H9 (cell line): ENCODE results near the gene TEC. TPM values are rescaled to one million over a fixed set of nuclear protein-coding genes. Genes with fewer than 3 reads are reported as not detected.

ENCODE experiments used
- DNase-seq: peaks from one replicate; pipeline ENCODE4 v3.0.0-alpha.2; 2017
- H2AFZ ChIP-seq: one replicate; pipeline ENCODE4 v1.6.1; 2013; ENCODE audit warnings: mild to moderate bottlenecking, low read length, control low read depth, moderate library complexity
- H2AK5ac ChIP-seq: 2 replicates; pipeline ENCODE4 v1.6.1; 2013; ENCODE audit warnings: low read length, control low read depth, mixed read lengths; ENCODE audit not compliant: insufficient read length
- H2BK120ac ChIP-seq: one replicate; pipeline ENCODE4 v1.6.1; 2013; ENCODE audit warnings: low read depth, mild to moderate bottlenecking, low read length, control low read depth, inconsistent platforms; ENCODE audit not compliant: poor library complexity, severe bottlenecking
- H2BK12ac ChIP-seq: 2 replicates; pipeline ENCODE4 v1.6.1; 2013; ENCODE audit warnings: low read length, control low read depth, mixed read lengths, low read depth; ENCODE audit not compliant: insufficient read length
- H2BK15ac ChIP-seq: 2 replicates; pipeline ENCODE4 v1.6.1; 2013; ENCODE audit warnings: low read depth, low read length, control low read depth
- H2BK20ac ChIP-seq: one replicate; pipeline ENCODE4 v1.6.1; 2013; ENCODE audit warnings: low read depth, mild to moderate bottlenecking, low read length, control low read depth, inconsistent platforms; ENCODE audit not compliant: poor library complexity, severe bottlenecking
- H2BK5ac ChIP-seq: 2 replicates; pipeline ENCODE4 v1.6.1; 2013; ENCODE audit warnings: low read length, control low read depth, mixed read lengths; ENCODE audit not compliant: insufficient read length
- H3K14ac ChIP-seq: 2 replicates; pipeline ENCODE4 v1.6.1; 2013; ENCODE audit warnings: low read length, control low read depth; ENCODE audit not compliant: insufficient read depth
- H3K18ac ChIP-seq: 2 replicates; pipeline ENCODE4 v1.6.1; 2013; ENCODE audit warnings: low read depth, mild to moderate bottlenecking, mixed read lengths, low read length, control low read depth; ENCODE audit not compliant: insufficient read length
- H3K23ac ChIP-seq: 2 replicates; pipeline ENCODE4 v1.6.1; 2013; ENCODE audit warnings: low read length, control low read depth, mixed read lengths, low read depth; ENCODE audit not compliant: insufficient read length
- H3K23me2 ChIP-seq: 2 replicates; pipeline ENCODE4 v1.6.1; 2013; ENCODE audit warnings: low read depth, mild to moderate bottlenecking, mixed read lengths, low read length, control low read depth; ENCODE audit not compliant: insufficient read length, poor library complexity, severe bottlenecking
- H3K27ac ChIP-seq: 2 replicates; pipeline ENCODE4 v1.5.1; 2013; ENCODE audit warnings: low read length, control low read depth, mixed read lengths, low read depth; ENCODE audit not compliant: insufficient read length
- H3K27me3 ChIP-seq: 2 replicates; pipeline ENCODE4 v1.6.1; 2013; ENCODE audit warnings: low read length, control low read depth, inconsistent platforms; ENCODE audit not compliant: insufficient read depth
- H3K4ac ChIP-seq: 2 replicates; pipeline ENCODE4 v1.6.1; 2013; ENCODE audit warnings: low read depth, mild to moderate bottlenecking, control low read depth, inconsistent platforms, low read length, moderate library complexity
- H3K4me1 ChIP-seq: 2 replicates; pipeline ENCODE4 v1.6.1; 2013; ENCODE audit warnings: low read length, control low read depth, inconsistent platforms; ENCODE audit not compliant: insufficient read depth
- H3K4me2 ChIP-seq: 2 replicates; pipeline ENCODE4 v1.6.1; 2013; ENCODE audit warnings: low read length, control low read depth, mixed read lengths; ENCODE audit not compliant: insufficient read length, insufficient read depth
- H3K56ac ChIP-seq: 2 replicates; pipeline ENCODE4 v1.6.1; 2013; ENCODE audit warnings: low read depth, mild to moderate bottlenecking, mixed read lengths, low read length, control low read depth; ENCODE audit not compliant: insufficient read length
- H3K79me1 ChIP-seq: 2 replicates; pipeline ENCODE4 v1.6.1; 2013; ENCODE audit warnings: low read depth, mild to moderate bottlenecking, moderate library complexity, low read length, control low read depth, inconsistent platforms; ENCODE audit not compliant: insufficient read depth, poor library complexity, severe bottlenecking
- H3K79me2 ChIP-seq: 2 replicates; pipeline ENCODE4 v1.6.1; 2013; ENCODE audit warnings: low read length, control low read depth, inconsistent platforms; ENCODE audit not compliant: insufficient read depth
- H3K9ac ChIP-seq: 2 replicates; pipeline ENCODE4 v1.6.1; 2013; ENCODE audit warnings: low read length, control low read depth, mixed read lengths; ENCODE audit not compliant: insufficient read length; ENCODE audit errors: extremely low read depth
- H3K9me3 ChIP-seq: one replicate; pipeline ENCODE4 v1.6.1; 2013; ENCODE audit warnings: low read depth, low read length, inconsistent platforms; ENCODE audit not compliant: control insufficient read depth
- H3T11ph ChIP-seq: one replicate; pipeline ENCODE4 v1.6.1; 2013; ENCODE audit warnings: mild to moderate bottlenecking, low read length, control low read depth, inconsistent platforms
- H4K20me1 ChIP-seq: one replicate; pipeline ENCODE4 v1.6.1; 2013; ENCODE audit not compliant: control insufficient read depth, insufficient read length, insufficient read depth
- H4K5ac ChIP-seq: 2 replicates; pipeline ENCODE4 v1.6.1; 2013; ENCODE audit warnings: low read depth, mild to moderate bottlenecking, mixed read lengths, low read length, control low read depth; ENCODE audit not compliant: insufficient read length
- H4K8ac ChIP-seq: replicated peaks from 2 replicates; pipeline ENCODE4 v1.6.1; 2013; ENCODE audit warnings: low read length, control low read depth, mixed read lengths, low read depth; ENCODE audit not compliant: insufficient read length
- H4K91ac ChIP-seq: 2 replicates; pipeline ENCODE4 v1.6.1; 2013; ENCODE audit warnings: low read depth, mild to moderate bottlenecking, moderate library complexity, mixed read lengths, low read length, control low read depth; ENCODE audit not compliant: insufficient read length
- H3K27ac Mint-ChIP-seq, 3 experiments: 2 replicates in 2 of 3; 3 replicates in 1 of 3; pipeline ENCODE4 v1.8.0; 2020 to 2021; ENCODE audit warnings: mixed read lengths in 3 of 3, mild to moderate bottlenecking in 1 of 3, moderate library complexity in 1 of 3
- H3K27me3 Mint-ChIP-seq: 2 replicates; pipeline ENCODE4 v1.8.0; 2021; ENCODE audit warnings: low read depth, mild to moderate bottlenecking, moderate library complexity, mixed read lengths
- H3K36me3 Mint-ChIP-seq, 3 experiments: 2 replicates in 2 of 3; 3 replicates in 1 of 3; pipeline ENCODE4 v1.8.0; 2020 to 2021; ENCODE audit warnings: low read depth in 3 of 3, mixed read lengths in 3 of 3; ENCODE audit not compliant: insufficient read depth in 1 of 3
- H3K4me1 Mint-ChIP-seq, 2 experiments: 2 replicates each; pipeline ENCODE4 v1.8.0; 2020; ENCODE audit warnings: mixed read lengths in 2 of 2
- H3K4me3 Mint-ChIP-seq, 2 experiments: 2 replicates in 1 of 2; 3 replicates in 1 of 2; pipeline ENCODE4 v1.8.0; 2020 to 2021; ENCODE audit warnings: mild to moderate bottlenecking in 2 of 2, mixed read lengths in 2 of 2, moderate library complexity in 1 of 2
- H3K9me3 Mint-ChIP-seq, 2 experiments: 2 replicates in 1 of 2; 3 replicates in 1 of 2; pipeline ENCODE4 v1.8.0; 2020; ENCODE audit warnings: mild to moderate bottlenecking in 2 of 2, mixed read lengths in 2 of 2, moderate library complexity in 1 of 2
- WGBS: extraction: QIAGEN DNeasy Blood & Tissue Kit; methylation state at CpG from one replicate; pipeline ENCODE4 v1.1.7; 2013; ENCODE audit warnings: missing lambda C conversion rate, low lambda C conversion rate, mixed read lengths; ENCODE audit not compliant: insufficient read length; ENCODE audit errors: extremely low coverage; 5-methylcytosine and 5-hydroxymethylcytosine counted together
- total RNA-seq: library from RNA; stranded (reverse); gene quantifications from 2 replicates; pipeline ENCODE4 v1.2.1, GENCODE V29; 2021
- TF ChIP-seq, protein P1 (sequence below): fragments of 200-600 bp; sonication (generic); conservative IDR thresholded peaks from 3 replicates; pipeline ENCODE4 v1.8.0; 2021; ENCODE audit warnings: antibody characterized with exemption, mild to moderate bottlenecking

TEC gene
- total RNA-seq, 1 experiment from 2014 or later: 1.8 TPM

DNA sequence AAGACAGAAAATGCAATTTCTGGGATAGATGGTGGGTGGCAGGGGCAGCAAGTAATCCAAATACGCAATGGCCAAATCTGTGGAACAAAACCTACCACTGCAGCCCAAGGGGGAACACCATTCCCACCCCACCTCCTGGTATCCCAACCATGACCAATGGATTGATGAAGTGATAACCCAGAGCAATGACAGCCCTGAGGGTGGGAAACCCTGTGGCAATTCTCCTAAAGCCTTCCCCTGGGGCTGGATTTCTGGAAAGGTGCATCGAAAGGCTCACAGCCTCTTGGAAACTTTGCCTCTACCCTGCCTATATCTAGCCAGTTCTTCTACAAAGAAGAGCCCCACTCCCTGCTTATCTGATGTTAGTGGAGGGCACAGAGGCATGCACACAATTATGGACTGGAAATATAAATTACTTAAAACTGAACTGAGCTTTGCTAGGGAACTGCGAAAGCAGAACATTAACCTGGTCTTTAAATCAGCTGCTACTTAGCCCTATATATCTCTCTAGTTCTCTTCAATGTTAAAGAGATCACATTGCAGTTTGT, 75.6 kb downstream of the TEC start:
- no peak overlapping the region for H3K14ac ChIP-seq
- no peaks in the 10 kb centered on the region for H3K27me3 Mint-ChIP-seq
- no peaks in the 10 kb centered on the region for H3K79me2 ChIP-seq
- H3K23ac ChIP-seq: no peak overlapping the region
- no peak overlapping the region for H3K27ac ChIP-seq
- H3K4me3 Mint-ChIP-seq: no peak overlapping the region
- TF ChIP-seq, protein P1, sequence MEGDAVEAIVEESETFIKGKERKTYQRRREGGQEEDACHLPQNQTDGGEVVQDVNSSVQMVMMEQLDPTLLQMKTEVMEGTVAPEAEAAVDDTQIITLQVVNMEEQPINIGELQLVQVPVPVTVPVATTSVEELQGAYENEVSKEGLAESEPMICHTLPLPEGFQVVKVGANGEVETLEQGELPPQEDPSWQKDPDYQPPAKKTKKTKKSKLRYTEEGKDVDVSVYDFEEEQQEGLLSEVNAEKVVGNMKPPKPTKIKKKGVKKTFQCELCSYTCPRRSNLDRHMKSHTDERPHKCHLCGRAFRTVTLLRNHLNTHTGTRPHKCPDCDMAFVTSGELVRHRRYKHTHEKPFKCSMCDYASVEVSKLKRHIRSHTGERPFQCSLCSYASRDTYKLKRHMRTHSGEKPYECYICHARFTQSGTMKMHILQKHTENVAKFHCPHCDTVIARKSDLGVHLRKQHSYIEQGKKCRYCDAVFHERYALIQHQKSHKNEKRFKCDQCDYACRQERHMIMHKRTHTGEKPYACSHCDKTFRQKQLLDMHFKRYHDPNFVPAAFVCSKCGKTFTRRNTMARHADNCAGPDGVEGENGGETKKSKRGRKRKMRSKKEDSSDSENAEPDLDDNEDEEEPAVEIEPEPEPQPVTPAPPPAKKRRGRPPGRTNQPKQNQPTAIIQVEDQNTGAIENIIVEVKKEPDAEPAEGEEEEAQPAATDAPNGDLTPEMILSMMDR: no peak
- no peaks in the 10 kb centered on the region; the same call in 1 of the 2 replicates for H3K4me1 ChIP-seq
- no peaks in the 10 kb centered on the region for H3K79me1 ChIP-seq
- no peak overlapping the region for H2BK120ac ChIP-seq
- H4K5ac ChIP-seq: no peak overlapping the region
- H3K4ac ChIP-seq: no peak overlapping the region
- H3K9me3 Mint-ChIP-seq: no peaks in the 10 kb centered on the region
- no peak overlapping the region for H4K8ac ChIP-seq
- H2BK12ac ChIP-seq: no peak overlapping the region
- no peak for DNase-seq
- no peaks in the 10 kb centered on the region for H4K20me1 ChIP-seq
- no peaks in the 10 kb centered on the region for H3K27me3 ChIP-seq
- H2BK15ac ChIP-seq: no peak overlapping the region; the same call in 1 of the 2 replicates
- no peak overlapping the region for H3K9ac ChIP-seq
- H3K56ac ChIP-seq: no peak overlapping the region
- no peak overlapping the region for H3T11ph ChIP-seq
- H2AK5ac ChIP-seq: no peak overlapping the region
- H2AFZ ChIP-seq: no peak overlapping the region
- no peak overlapping the region for H2BK20ac ChIP-seq
- whole genome bisulfite sequencing: no CpG with 5 or more reads among the region's 3 CpGs
- H3K27ac Mint-ChIP-seq: no peak overlapping the region
- peaks cover 6 to 8% of the 10 kb centered on the region in 2 experiments for H3K4me1 Mint-ChIP-seq
- H3K4me2 ChIP-seq: no peak overlapping the region
- no peak overlapping the region for H3K18ac ChIP-seq
- H4K91ac ChIP-seq: no peak overlapping the region
- H3K23me2 ChIP-seq: no peaks in the 10 kb centered on the region
- no peak overlapping the region for H2BK5ac ChIP-seq
- H3K9me3 ChIP-seq: no peaks in the 10 kb centered on the region
- H3K36me3 Mint-ChIP-seq: no peaks in the 10 kb centered on the region
